ENCODE results near the gene C3orf38.
A peak's percentile ranks its signal among the peaks of the same experiment; 100 is the strongest.
"Not testable (repeated sequence)": the region's sequence is repeated elsewhere in the genome, so short reads cannot be mapped to it uniquely, and the experiment has no call there.

Gene C3orf38

DNA sequence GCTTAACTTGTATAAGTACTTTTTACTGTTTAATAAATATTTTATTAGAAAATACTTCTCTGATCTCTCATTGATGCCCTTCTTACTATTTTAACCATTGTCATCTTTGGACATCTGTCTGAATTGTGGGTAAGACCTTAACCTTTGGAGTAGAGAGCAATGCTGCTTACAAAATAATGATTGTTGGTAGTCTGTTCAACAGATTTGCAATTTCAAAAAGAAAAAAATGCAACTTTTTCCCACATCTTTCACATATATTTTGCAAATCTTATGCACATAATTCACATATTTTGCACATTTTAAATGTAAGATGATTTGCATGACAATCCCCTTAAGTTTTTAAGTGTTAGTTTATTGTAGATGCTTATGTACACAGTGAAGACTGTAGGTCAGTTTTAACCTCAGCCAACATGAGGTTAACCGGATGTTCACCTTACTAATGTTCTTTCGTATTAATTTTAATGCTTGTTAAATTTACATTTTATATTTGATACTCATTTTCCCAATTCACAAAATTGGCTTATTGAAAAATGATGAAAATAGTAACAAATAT is 16.7 kb downstream of the C3orf38 start:
- no peak for DNase-seq

GRCh38 chr3:88167173-88167572 is 17.4 kb downstream of the C3orf38 start:
- DNase-seq = no peak

DNA sequence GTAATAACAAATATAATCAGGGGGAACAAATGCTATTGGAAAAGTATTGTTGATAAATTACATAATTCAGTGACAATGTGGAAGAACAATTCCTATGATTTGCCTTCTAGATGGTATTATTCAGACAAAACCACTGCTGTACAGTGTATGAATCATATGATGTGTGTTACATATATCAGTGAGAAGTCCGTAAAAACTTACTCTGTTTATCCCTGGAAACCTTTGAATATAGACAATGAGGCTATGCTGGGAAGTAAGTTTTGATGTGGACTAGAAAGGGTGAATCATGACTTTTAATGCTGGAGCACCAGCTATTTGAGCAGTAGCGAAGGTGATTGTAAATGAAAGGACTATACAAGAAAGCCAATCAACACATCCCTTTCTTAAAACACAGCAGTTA is 17.9 kb downstream of the C3orf38 start:
- DNase-seq = no peak

DNA sequence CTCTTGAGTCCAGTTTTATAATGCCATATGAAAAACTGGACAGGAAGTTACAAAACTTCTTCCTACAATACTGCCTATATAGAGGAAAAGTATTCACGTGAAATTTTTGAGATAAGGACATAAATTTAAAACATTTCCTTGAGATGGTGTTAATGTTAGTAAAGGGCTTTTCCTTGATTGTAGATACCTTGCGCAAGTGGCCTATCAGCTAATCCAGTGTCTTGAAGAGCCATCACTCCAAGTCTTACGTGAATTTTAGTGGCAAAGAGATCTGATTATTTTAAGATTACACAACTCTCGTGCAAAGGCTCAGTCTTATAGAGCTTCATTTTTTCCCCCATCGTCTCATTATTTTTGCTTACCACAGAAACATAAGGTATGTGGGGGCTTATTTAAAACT is 18.4 kb downstream of the C3orf38 start:
- no peak for DNase-seq

DNA sequence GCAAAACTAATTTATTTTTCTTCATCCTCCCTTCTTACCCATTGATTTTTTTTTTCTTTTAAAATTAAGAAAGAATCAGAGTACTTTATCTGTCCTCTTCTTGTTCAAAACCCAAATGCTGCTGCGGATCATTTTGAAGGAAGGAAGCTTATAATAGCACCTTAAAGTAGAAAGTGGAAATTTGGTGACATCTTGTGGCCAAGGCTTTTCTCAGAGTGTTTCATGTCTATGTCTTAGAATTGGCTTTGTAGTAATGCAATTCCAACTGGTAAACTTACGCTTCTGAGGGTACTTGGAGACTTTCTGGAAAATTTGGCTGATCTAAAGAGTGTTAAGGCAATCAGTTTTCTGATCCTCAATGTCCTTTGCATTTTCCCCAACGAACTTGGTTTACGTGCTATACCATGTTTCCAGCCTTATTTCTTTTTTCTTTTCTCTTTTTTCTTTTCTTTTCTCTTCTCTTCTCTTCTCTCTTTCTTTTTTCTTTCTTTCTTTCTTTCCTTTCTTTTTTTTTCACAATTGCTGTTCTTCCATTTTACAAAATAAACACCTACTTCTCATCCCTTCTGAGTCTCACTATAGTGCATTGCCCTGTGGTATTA is 30.7 kb downstream of the C3orf38 start:
- no peak for DNase-seq

DNA sequence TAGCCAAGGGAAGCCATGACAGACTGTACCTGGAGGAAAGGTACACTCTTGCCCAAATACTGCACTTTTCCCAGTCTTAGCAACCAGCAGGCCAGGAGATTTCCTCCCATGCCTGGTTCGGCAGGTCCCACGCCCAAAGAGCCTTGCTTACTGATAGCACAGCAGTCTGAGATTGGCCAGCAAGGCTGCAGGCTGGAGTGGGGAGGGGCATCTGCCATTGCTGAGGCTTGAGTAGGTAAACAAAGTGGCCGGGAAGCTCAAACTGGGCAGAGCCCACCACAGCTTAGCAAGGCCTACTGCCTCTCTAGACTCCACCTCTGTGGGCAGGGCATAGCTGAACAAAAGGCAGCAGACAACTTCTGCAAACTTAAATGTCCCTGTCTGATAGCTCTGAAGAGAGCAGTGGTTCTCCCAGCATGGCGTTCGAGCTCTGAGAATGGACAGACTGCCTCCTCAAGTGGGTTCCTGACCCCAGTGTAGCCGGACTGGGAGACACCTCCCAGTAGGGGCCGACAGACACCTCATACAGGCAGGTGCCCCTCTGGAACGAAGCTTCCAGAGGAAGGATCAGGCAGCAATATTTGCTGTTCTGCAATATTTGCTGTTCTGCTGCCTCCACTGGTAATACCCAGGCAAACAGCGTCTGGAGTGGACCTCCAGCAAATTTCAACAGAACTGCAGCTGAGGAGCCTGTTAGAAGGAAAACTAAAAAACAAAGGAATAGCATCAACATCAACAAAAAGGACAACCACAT is 32.6 kb downstream of the C3orf38 start:
- not testable (repeated sequence) for DNase-seq

DNA sequence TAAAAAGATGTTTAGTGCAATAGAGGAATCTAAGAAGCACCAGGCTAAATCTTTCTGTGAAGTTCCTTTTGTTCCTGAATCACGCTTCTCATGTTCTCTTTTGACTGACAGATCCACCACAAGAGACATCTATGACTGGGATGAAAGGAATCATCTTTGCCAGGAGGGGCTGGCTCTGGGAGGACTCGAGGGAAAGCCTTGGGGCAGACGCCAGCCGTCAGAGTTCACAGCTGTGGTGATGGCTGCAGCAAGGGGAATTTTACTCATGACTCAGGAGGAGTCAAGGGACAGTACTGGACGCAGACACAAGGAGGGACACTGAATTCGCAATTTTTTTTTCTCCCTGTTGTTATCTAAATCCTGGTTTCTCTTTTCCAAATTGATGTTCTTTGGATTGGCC is 38.7 kb downstream of the C3orf38 start:
- DNase-seq = no peak

DNA sequence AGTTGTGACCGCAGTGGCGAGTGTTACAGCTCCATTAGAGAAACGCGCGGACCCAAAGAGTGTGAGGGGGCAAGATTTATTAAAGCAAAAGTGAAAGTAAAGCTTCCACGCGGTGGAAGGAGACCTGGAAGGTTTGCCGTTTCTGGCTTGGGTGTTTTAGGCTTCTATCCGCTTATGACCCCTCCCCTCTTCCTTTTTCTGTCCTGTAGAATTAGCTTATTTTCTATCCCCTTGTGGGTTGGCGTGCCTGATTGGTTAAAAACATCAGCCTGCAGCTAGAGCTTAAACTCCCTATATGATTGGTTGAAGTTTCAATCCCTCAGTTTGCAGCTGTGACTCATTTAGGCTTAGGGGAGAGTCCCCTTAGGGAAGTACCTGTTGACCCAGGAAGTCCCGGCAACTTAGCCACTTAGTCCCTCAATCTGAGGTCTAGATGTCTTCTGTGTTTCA is 39.6 kb downstream of the C3orf38 start:
- no peak for DNase-seq

GRCh38 chr3:88191872-88192409 is 42.2 kb downstream of the C3orf38 start:
- no peak for DNase-seq

- no peak for DNase-seq
Measured at GRCh38 chr3:88192631-88193030, 42.9 kb downstream of the C3orf38 start.

- no peak for DNase-seq
Measured at GRCh38 chr3:88195951-88196434, 46.2 kb downstream of the C3orf38 start.

- DNase-seq = no peak
Measured at GRCh38 chr3:88198121-88198520, 48.4 kb downstream of the C3orf38 start.

- peak; percentile 24 for DNase-seq
Measured at GRCh38 chr3:88203642-88204055, 53.9 kb downstream of the C3orf38 start.

Measured in NCI-H524 treated with DMSO at 0.1 percent for 48 hours (cell line).